Prostate gland (tissue), 2 donors: ENCODE results near the gene EPHB2.

Experiments used
- CTCF ChIP-seq, 4 experiments: fragments of 200-600 bp in 2 of 4; fragments of 450-650 bp in 2 of 4; sonication (generic) in 2 of 4; IDR thresholded peaks; 1 replicate in 3 of 4; 2 replicates in 1 of 4; pipeline ENCODE4 v1.5.1; 2016 to 2019; ENCODE audit warnings: antibody characterized with exemption in 4 of 4, mild to moderate bottlenecking in 2 of 4, moderate library complexity in 2 of 4
- POLR2A ChIP-seq: fragments of 450-650 bp; IDR thresholded peaks from one replicate; pipeline ENCODE4 v1.6.1; 2016; ENCODE audit warnings: antibody characterized with exemption, mild to moderate bottlenecking

DNA sequence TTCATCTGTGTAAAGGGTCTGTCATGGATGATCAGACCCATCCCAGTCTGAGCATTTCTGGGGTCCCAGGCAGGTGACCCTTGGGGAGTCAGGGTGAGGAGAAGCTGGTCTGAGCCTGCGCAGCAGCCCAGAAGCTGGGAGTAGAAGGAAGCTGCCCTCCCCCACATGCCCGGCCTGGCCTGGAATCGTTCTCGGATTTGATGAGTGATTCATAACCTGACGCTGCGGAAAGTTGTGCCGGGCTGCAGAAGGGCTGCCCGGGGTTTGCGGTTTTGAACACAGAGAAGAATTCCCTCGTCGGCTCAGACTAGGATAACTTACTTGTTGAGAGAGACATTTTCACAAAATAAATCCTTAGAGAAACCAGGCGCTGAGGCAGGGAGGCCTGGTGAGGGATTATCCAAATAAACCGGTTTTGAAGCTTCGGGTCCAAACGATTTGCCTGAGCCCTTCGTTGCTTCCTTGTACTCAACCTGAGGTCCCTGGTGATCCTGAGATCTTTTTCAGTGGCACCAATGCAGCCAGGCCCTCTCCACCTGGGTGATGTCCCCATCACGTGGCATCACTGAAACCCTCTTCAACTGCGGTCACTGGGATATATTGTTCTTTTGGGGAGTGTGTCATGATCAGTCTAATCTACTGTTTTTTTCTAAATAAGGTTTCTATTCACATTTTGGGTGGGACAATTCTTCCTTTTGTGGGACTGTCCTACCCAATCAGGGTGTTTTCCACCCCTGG lies 29.2 kb downstream of the EPHB2 start:
- no peak for TF ChIP-seq CTCF (IDR thresholded peaks at IDR 0.05)
- TF ChIP-seq POLR2A = no peak
